Activated T-helper 1 cell treated with anti-CD3 and anti-CD28 coated beads, Interleukin-12 subunit alpha, Interleukin-12 subunit beta, Interleukin-2, Interleukin-4 antibody, amounts not matched to agents 30 ng/mL and 10 ng/mL and 1 ng/mL, durations not matched to agents 14 hours and 24 hours and 36 hours (primary cell): ENCODE measurements around the gene CD4. TPM values are rescaled to one million over a fixed set of nuclear protein-coding genes. Genes with fewer than 3 reads are reported as not detected.

Experiments used
- DNase-seq: peaks from one replicate; pipeline ENCODE4 v3.0.0; 2021; ENCODE audit warnings: low spot score
- H3K27ac Mint-ChIP-seq: one replicate; pipeline ENCODE4 v1.8.0; 2021; ENCODE audit warnings: mild to moderate bottlenecking, mixed read lengths
- H3K27me3 Mint-ChIP-seq: one replicate; pipeline ENCODE4 v1.8.0; 2022; ENCODE audit warnings: mild to moderate bottlenecking, moderate library complexity, mixed read lengths; ENCODE audit not compliant: insufficient read depth
- H3K36me3 Mint-ChIP-seq: one replicate; pipeline ENCODE4 v1.8.0; 2021; ENCODE audit warnings: low read depth, mixed read lengths
- H3K4me1 Mint-ChIP-seq: one replicate; pipeline ENCODE4 v1.8.0; 2021; ENCODE audit warnings: low read depth, mixed read lengths
- H3K4me3 Mint-ChIP-seq: one replicate; pipeline ENCODE4 v1.8.0; 2021; ENCODE audit warnings: mild to moderate bottlenecking, moderate library complexity, mixed read lengths
- H3K9me3 Mint-ChIP-seq: one replicate; pipeline ENCODE4 v1.8.0; 2021; ENCODE audit warnings: mixed read lengths
- intact Hi-C: fragments of 100-400 bp; cut with micrococcal nuclease; formaldehyde crosslinking; loops from one replicate; pipeline ENCODE4 v1.15.1; 2024
- total RNA-seq: library from RNA; stranded (reverse); gene quantifications from 2 replicates; pipeline ENCODE4 v1.2.3, GENCODE V29; 2022

The CD4 gene
- total RNA-seq, 1 donor from 2014 or later: 311 TPM

- peaks cover 33% of the 10 kb centered on the region for H3K27me3 Mint-ChIP-seq
- H3K9me3 Mint-ChIP-seq: no peaks in the 10 kb centered on the region
- intact Hi-C loops: no loop called here
- peak overlapping the region; percentile 63 for H3K4me3 Mint-ChIP-seq
- peaks cover 32% of the 10 kb centered on the region for H3K4me1 Mint-ChIP-seq
- DNase-seq: no peak
- no peaks in the 10 kb centered on the region for H3K36me3 Mint-ChIP-seq
- no peak overlapping the region for H3K27ac Mint-ChIP-seq
Measured at GRCh38 chr12:6830999-6831398, 41.7 kb downstream of the CD4 start.

GRCh38 chr12:6831450-6831995 is 42.2 kb downstream of the CD4 start:
- no peak for DNase-seq
- H3K36me3 Mint-ChIP-seq: no peaks in the 10 kb centered on the region
- peaks cover 30% of the 10 kb centered on the region for H3K27me3 Mint-ChIP-seq
- H3K4me1 Mint-ChIP-seq: peaks cover 35% of the 10 kb centered on the region
- intact Hi-C loops: no loop called here
- no peak overlapping the region for H3K4me3 Mint-ChIP-seq
- no peak overlapping the region for H3K27ac Mint-ChIP-seq
- no peaks in the 10 kb centered on the region for H3K9me3 Mint-ChIP-seq

- Mint-ChIP-seq H3K4me3 (no peak overlapping the region), H3K36me3 (no peaks in the 10 kb centered on the region), H3K27ac (no peak overlapping the region), H3K4me1 (peaks cover 34% of the 10 kb centered on the region), H3K27me3 (peaks cover 30% of the 10 kb centered on the region), H3K9me3 (no peaks in the 10 kb centered on the region)
- DNase-seq: no peak
- intact Hi-C loops: no loop called here
Measured at GRCh38 chr12:6832125-6832524, 42.8 kb downstream of the CD4 start.

GRCh38 chr12:6833189-6833890 is 44.0 kb downstream of the CD4 start:
- intact Hi-C loops: no loop called here
- H3K4me1 Mint-ChIP-seq: peaks cover 23% of the 10 kb centered on the region
- no peaks in the 10 kb centered on the region for H3K9me3 Mint-ChIP-seq
- H3K4me3 Mint-ChIP-seq: no peak overlapping the region
- no peak for DNase-seq
- peaks cover 24% of the 10 kb centered on the region for H3K27me3 Mint-ChIP-seq
- H3K36me3 Mint-ChIP-seq: no peaks in the 10 kb centered on the region
- H3K27ac Mint-ChIP-seq: no peak overlapping the region

DNA sequence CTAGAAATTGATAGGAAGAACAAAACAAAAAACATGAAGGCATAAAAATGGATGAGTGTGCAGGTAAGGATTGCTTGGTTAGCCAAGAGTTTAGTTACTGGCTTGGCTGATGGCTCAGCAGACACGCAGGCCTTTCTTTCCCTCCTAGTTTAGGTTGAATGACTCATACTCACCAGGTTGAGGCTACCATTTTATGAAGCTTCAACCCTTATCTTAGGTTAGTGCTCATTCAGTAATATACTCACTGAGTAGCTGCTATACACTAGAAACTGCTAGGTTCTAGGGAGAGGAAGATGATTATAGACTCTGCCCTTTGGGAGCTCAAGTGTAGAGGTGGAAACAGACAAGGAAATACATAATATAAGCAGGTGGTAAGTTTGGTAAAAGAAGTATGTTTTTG is 44.9 kb downstream of the CD4 start:
- no peaks in the 10 kb centered on the region for H3K36me3 Mint-ChIP-seq
- no peak overlapping the region for H3K4me3 Mint-ChIP-seq
- H3K9me3 Mint-ChIP-seq: no peaks in the 10 kb centered on the region
- peaks cover 18% of the 10 kb centered on the region for H3K4me1 Mint-ChIP-seq
- no peak for DNase-seq
- no peak overlapping the region for H3K27ac Mint-ChIP-seq
- intact Hi-C loops: loop anchor here (2.0 kb wide), 1 partner anchor 39 kb away; the partner anchor contains the start of gene SPSB2
- peaks cover 20% of the 10 kb centered on the region for H3K27me3 Mint-ChIP-seq

DNA sequence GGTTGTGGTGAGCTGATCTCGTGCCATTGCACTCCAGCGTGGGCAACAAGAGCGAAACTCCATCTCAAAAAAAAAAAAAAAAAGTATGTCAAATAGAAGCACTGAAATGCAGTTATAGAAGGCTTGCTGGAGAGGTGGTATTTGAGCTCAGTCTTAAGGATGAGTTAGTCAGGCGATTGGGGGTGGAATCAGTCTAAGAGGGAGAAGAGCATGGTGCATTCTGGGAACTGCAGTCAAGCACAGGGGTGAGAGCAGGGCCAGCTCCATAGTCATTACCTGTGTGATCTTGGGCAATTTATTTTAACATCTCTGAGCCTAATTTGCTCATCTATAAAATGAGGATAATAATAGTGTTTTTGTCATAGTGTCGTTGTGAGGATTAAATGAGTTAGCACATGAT is 45.5 kb downstream of the CD4 start:
- peaks cover 14% of the 10 kb centered on the region for H3K4me1 Mint-ChIP-seq
- no peak for DNase-seq
- no peak overlapping the region for H3K4me3 Mint-ChIP-seq
- intact Hi-C loops: loop anchor here (1.0 to 2.0 kb wide), 2 partner anchors 17 to 38 kb away; partner anchors contain the start of genes SPSB2 and USP5
- peaks cover 17% of the 10 kb centered on the region for H3K27me3 Mint-ChIP-seq
- no peak overlapping the region for H3K27ac Mint-ChIP-seq
- no peaks in the 10 kb centered on the region for H3K36me3 Mint-ChIP-seq
- H3K9me3 Mint-ChIP-seq: no peaks in the 10 kb centered on the region

DNA sequence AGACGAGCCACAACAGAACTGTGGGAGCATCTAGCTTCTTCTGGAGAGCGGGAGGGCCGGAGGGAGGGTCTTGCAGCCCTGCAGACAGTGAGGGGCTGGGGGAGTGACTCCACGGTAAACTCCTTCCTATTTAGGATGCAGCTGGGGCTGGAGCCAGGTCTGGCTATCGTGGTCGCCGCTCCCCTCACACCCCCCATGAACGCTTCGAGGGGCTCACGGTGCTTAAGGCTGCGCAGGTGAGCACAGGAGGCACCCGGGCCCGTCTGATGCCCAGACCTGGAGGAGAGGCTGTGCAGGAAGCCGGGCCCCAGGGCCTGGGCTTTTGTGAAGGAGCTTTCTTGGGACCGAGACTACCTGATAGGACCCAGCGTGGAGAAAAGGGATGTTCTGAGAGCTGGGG is 47.5 kb downstream of the CD4 start:
- H3K9me3 Mint-ChIP-seq: no peaks in the 10 kb centered on the region
- no peak overlapping the region for H3K27ac Mint-ChIP-seq
- H3K27me3 Mint-ChIP-seq: peaks cover 7% of the 10 kb centered on the region
- intact Hi-C loops: no loop called here
- H3K36me3 Mint-ChIP-seq: no peaks in the 10 kb centered on the region
- no peak for DNase-seq
- peaks cover 14% of the 10 kb centered on the region for H3K4me1 Mint-ChIP-seq
- no peak overlapping the region for H3K4me3 Mint-ChIP-seq

DNA sequence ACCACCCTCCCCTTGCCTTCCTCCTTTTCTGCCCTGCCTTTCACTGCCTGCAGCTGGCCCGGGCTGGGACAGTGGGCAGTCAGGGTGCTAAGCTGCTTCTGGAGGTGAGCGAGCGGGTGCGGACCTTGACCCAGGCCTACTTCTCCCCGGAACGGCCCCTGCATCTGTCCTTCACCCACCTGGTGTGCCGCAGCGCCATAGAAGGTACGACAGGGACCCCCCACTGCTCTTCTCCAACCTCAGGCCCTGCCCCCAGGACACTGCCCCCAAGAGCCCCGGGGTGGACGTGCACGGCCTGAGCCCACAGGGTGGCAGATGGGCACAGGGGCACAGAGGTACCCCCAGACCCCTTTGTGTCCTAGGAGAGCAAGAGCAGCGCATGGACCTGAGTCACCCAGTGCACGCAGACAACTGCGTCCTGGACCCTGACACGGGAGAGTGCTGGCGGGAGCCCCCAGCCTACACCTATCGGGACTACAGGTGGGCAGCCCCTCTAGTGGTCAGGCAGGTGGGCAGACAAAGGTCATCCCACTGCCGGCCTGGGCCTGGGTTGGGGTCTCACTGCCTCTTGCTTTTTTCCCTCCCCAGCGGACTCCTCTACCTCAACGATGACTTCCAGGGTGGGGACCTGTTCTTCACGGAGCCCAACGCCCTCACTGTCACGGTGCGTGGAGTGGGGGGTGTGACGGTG is 48.2 kb downstream of the CD4 start:
- no peaks in the 10 kb centered on the region for H3K36me3 Mint-ChIP-seq
- intact Hi-C loops: no loop called here

DNA sequence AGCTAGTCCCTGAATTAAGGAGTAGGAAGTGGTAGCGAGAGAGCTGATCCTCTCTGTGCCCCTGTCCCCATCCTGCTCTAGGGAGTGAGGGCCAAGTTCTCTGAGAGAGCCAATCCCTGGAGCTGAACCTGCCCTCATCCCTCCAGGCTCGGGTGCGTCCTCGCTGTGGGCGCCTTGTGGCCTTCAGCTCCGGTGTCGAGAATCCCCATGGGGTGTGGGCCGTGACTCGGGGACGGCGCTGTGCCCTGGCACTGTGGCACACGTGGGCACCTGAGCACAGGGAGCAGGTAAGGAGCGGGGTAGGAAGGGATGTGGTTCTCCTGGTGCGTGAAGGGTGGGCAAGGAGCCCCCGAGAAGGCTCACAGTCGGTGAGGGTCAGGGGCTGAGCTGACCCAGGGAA is 49.5 kb downstream of the CD4 start:
- Mint-ChIP-seq H3K4me3 (no peak overlapping the region), H3K36me3 (no peaks in the 10 kb centered on the region), H3K27ac (no peak overlapping the region), H3K4me1 (peaks cover 14% of the 10 kb centered on the region), H3K9me3 (no peaks in the 10 kb centered on the region), H3K27me3 (peaks cover 5% of the 10 kb centered on the region)
- intact Hi-C loops: no loop called here
- no peak for DNase-seq

More for the DNA sequence above, 48.2 kb downstream of the CD4 start:
- no peak overlapping the region for H3K4me3 Mint-ChIP-seq
- DNase-seq: no peak
- no peak overlapping the region for H3K27ac Mint-ChIP-seq
- peaks cover 14% of the 10 kb centered on the region for H3K4me1 Mint-ChIP-seq
- H3K27me3 Mint-ChIP-seq: peaks cover 7% of the 10 kb centered on the region
- H3K9me3 Mint-ChIP-seq: no peaks in the 10 kb centered on the region

DNA sequence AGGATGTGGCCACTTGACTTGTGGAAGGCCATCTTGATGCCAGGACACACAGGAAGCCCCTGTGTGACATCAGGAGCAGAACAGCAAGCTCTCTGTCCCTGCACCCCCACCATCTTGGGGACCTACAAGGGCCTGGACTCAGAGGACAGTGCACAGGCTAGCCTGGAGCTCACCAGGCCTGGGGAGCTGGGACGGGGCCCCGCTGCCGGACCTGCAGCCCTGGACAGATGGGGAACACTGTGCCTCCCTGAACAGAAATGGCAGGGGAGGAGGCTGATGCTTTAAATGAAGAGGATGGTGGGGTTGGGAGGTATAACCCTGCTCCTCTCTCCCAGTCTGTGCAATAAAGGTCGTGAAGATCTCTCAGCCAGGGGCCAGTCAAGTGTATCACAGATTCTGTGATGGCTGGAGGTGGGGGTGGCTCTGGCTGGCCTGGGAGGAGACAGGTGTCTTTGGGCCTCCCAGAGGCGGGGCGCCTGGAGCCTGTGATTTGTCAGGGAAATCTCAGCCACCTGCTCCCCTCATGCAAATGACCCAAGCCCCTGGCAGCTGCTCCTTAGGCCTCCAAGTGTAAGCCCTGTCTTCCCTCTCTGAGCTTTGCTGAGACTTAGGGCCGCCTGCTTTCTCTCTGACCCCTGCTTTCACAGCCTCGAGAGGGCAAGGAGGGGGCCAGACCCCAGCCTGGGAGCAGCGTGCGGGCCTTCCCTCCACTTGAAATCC is 50.3 kb downstream of the CD4 start:
- H3K9me3 Mint-ChIP-seq: no peaks in the 10 kb centered on the region
- no peak overlapping the region for H3K27ac Mint-ChIP-seq
- no peak overlapping the region for H3K4me3 Mint-ChIP-seq
- intact Hi-C loops: no loop called here
- H3K36me3 Mint-ChIP-seq: no peaks in the 10 kb centered on the region
- H3K27me3 Mint-ChIP-seq: peaks cover 2% of the 10 kb centered on the region
- H3K4me1 Mint-ChIP-seq: peaks cover 9% of the 10 kb centered on the region
- no peak for DNase-seq

- intact Hi-C loops: no loop called here
- no peak overlapping the region for H3K27ac Mint-ChIP-seq
- H3K4me1 Mint-ChIP-seq: peaks cover 9% of the 10 kb centered on the region
- DNase-seq: no peak
- H3K36me3 Mint-ChIP-seq: peaks cover 5% of the 10 kb centered on the region
- peaks cover 2% of the 10 kb centered on the region for H3K27me3 Mint-ChIP-seq
- H3K9me3 Mint-ChIP-seq: no peaks in the 10 kb centered on the region
- no peak overlapping the region for H3K4me3 Mint-ChIP-seq
Measured at GRCh38 chr12:6840330-6840729, 51.0 kb downstream of the CD4 start.

DNA sequence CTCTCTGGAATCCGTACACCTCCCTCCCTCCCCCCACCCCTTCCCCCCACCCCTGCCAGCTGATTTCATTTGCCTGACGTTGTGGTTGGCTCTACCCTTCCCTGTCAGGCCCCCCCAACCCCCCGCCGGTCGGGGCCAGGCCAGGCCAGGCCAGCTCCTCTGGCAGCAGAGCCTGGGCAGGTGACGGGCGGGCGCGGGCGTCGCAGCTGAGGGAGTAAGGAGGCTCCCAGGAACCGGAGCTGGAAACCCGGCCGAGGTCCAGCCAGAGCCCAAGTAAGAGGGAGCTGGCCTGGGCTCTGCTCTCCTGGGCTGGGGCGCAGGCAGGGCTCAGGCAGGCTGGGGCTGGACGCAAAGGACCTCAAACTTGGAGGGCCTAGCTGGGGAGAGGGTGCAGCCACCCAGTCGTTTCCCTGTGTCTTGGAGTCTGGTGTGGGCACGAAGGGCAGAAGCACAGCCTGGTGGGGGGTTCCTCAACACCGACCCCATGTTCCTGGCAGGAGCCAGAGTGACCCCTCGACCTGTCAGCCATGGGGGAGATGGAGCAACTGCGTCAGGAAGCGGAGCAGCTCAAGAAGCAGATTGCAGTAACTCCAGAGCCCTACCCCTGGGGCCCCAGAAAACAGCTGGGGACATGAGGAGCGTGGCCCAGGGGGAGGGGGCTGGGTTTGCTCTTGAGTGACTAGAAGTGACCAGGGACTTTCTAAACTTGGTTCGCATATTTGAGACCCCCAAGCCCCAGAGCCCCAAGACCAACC is 51.6 kb downstream of the CD4 start, which contains the start of gene GNB3:
Gene GNB3 (plus strand): TSS at position 165 of the 755 bp plus-strand sequence. CDS start 363 bp downstream, at position 528.
- Mint-ChIP-seq H3K4me3 (no peak within 1 kb of the TSS), H3K36me3 (peaks cover 5% of the 10 kb centered on the region), H3K27ac (no peak within 1 kb of the TSS), H3K27me3 (peaks cover 2% of the 10 kb centered on the region), H3K9me3 (no peaks in the 10 kb centered on the region), H3K4me1 (peaks cover 4% of the 10 kb centered on the region)
- no peak for DNase-seq
- intact Hi-C loops: no loop called here
